WTC11 (cell line): ENCODE results near the gene MCUB. TPM values are rescaled to one million over a fixed set of nuclear protein-coding genes. Genes with fewer than 3 reads are reported as not detected.

ENCODE experiments used
- ATAC-seq: fragments of 200-7000 bp; cut with Tn5 transposase; 2 replicates; pipeline ENCODE4 v1.10.0; 2021; ENCODE audit warnings: mild to moderate bottlenecking, moderate library complexity
- CTCF ChIA-PET: fragments of 300-600 bp; sonication (Branson Sonifier 250); formaldehyde crosslinking; loops from one replicate; lab custom pipeline; 2021; ENCODE audit warnings: antibody characterized with exemption; lab: Charles Lee
- POLR2A ChIA-PET: fragments of 350-600 bp; sonication (Branson Sonifier 250); formaldehyde crosslinking; loops from one replicate; lab custom pipeline; 2021; ENCODE audit warnings: antibody characterized with exemption; lab: Charles Lee
- DNase-seq: peaks from one replicate; pipeline ENCODE4 v3.0.0; 2021; ENCODE audit warnings: low spot score
- H3K27ac Mint-ChIP-seq: 2 replicates; pipeline ENCODE4 v1.8.0; 2021; ENCODE audit warnings: mixed read lengths
- H3K27me3 Mint-ChIP-seq: 2 replicates; pipeline ENCODE4 v1.8.0; 2021; ENCODE audit warnings: low read depth, mild to moderate bottlenecking, moderate library complexity, mixed read lengths
- H3K36me3 Mint-ChIP-seq: 2 replicates; pipeline ENCODE4 v1.8.0; 2021; ENCODE audit warnings: mixed read lengths
- H3K4me1 Mint-ChIP-seq: 2 replicates; pipeline ENCODE4 v1.8.0; 2022; ENCODE audit warnings: mixed read lengths
- H3K4me3 Mint-ChIP-seq: 2 replicates; pipeline ENCODE4 v1.8.0; 2021; ENCODE audit warnings: mild to moderate bottlenecking, moderate library complexity, mixed read lengths
- H3K9me3 Mint-ChIP-seq: 2 replicates; pipeline ENCODE4 v1.8.0; 2021; ENCODE audit warnings: mixed read lengths
- CREB1 ChIP-seq: sonication (generic); formaldehyde crosslinking; IDR thresholded peaks from 2 replicates; pipeline ENCODE4 v1.8.0; 2023; ENCODE audit warnings: mild to moderate bottlenecking, missing genetic modification reagents
- E2F5 ChIP-seq: sonication (generic); formaldehyde crosslinking; IDR thresholded peaks from 2 replicates; pipeline ENCODE4 v1.8.1; 2022; ENCODE audit warnings: mild to moderate bottlenecking, moderate library complexity, missing genetic modification reagents
- ESRRA ChIP-seq: sonication (generic); formaldehyde crosslinking; IDR thresholded peaks from 2 replicates; pipeline ENCODE4 v1.8.1; 2022; ENCODE audit warnings: mild to moderate bottlenecking, missing genetic modification reagents, borderline replicate concordance
- MAX ChIP-seq: sonication (generic); formaldehyde crosslinking; IDR thresholded peaks from 2 replicates; pipeline ENCODE4 v1.8.0; 2022; ENCODE audit warnings: mild to moderate bottlenecking, missing genetic modification reagents
- PREB ChIP-seq: sonication (generic); formaldehyde crosslinking; IDR thresholded peaks from 2 replicates; pipeline ENCODE4 v1.8.1; 2022; ENCODE audit warnings: mild to moderate bottlenecking, missing genetic modification reagents, moderate library complexity, borderline replicate concordance
- STAT6 ChIP-seq: sonication (generic); formaldehyde crosslinking; conservative IDR thresholded peaks from 2 replicates; pipeline ENCODE4 v1.8.1; 2023; ENCODE audit warnings: mild to moderate bottlenecking, low read depth, missing genetic modification reagents, moderate library complexity
- TP53 ChIP-seq: sonication (generic); formaldehyde crosslinking; IDR thresholded peaks from 2 replicates; pipeline ENCODE4 v1.8.1; 2023; ENCODE audit warnings: mild to moderate bottlenecking, missing genetic modification reagents
- ZBTB21 ChIP-seq: sonication (generic); formaldehyde crosslinking; IDR thresholded peaks from 2 replicates; pipeline ENCODE4 v1.8.1; 2023; ENCODE audit warnings: mild to moderate bottlenecking, missing genetic modification reagents, borderline replicate concordance
- total RNA-seq: library from RNA; stranded (reverse); gene quantifications from 3 replicates; pipeline ENCODE4 v1.2.3, GENCODE V29; 2021
- TF ChIP-seq, protein P1 (sequence below): sonication (generic); formaldehyde crosslinking; IDR thresholded peaks from 2 replicates; pipeline ENCODE4 v1.8.0; 2022; ENCODE audit warnings: mild to moderate bottlenecking, missing genetic modification reagents
- TF ChIP-seq, protein P2 (sequence below): fragments of 200-600 bp; IDR thresholded peaks from 2 replicates; pipeline ENCODE4 v1.8.0; 2022; ENCODE audit warnings: antibody characterized with exemption
- TF ChIP-seq, protein P3 (sequence below): sonication (generic); formaldehyde crosslinking; IDR thresholded peaks from 2 replicates; pipeline ENCODE4 v1.8.1; 2023; ENCODE audit warnings: mild to moderate bottlenecking, missing genetic modification reagents, borderline replicate concordance

Gene MCUB
- total RNA-seq, 1 experiment from 2014 or later: 26.8 TPM

- H3K9me3 Mint-ChIP-seq: peaks cover 19% of the 10 kb centered on the region
- no peak overlapping the region for H3K4me3 Mint-ChIP-seq
- H3K36me3 Mint-ChIP-seq: peaks cover 13% of the 10 kb centered on the region
- no peak for DNase-seq
- ChIA-PET CTCF (no interaction called here), POLR2A (no interaction called here)
- no peaks in the 10 kb centered on the region for H3K27me3 Mint-ChIP-seq
- H3K27ac Mint-ChIP-seq: no peak overlapping the region
- ATAC-seq: no peak
- H3K4me1 Mint-ChIP-seq: no peaks in the 10 kb centered on the region
- TF ChIP-seq STAT6: no peak
- TF ChIP-seq TP53 (CRISPR knock-in tag): no peak
- TF ChIP-seq E2F5 (CRISPR knock-in tag): no peak
- no peak for TF ChIP-seq ZBTB21 (CRISPR knock-in tag)
These were observed 89.8 kb downstream of the MCUB start for GRCh38 chr4:109649872-109650271.

GRCh38 chr4:109655396-109655795 lies 95.3 kb downstream of the MCUB start:
- H3K27me3 Mint-ChIP-seq: no peaks in the 10 kb centered on the region
- CTCF ChIA-PET: no interaction called here
- POLR2A ChIA-PET: interaction anchor here (0.7 kb wide), 1 partner anchor 57 kb away, joined by 6 read pairs; no protein-coding TSS in a partner anchor
- peaks cover 5% of the 10 kb centered on the region for H3K4me1 Mint-ChIP-seq
- 0 out of 2 replicates have a peak, but pooled peaks cover 3% of the 10 kb centered on the region for H3K9me3 Mint-ChIP-seq
- H3K4me3 Mint-ChIP-seq: no peak overlapping the region
- no peaks in the 10 kb centered on the region for H3K36me3 Mint-ChIP-seq
- TF ChIP-seq PREB (CRISPR knock-in tag) (no peak), ESRRA (CRISPR knock-in tag) (no peak), MAX (CRISPR knock-in tag) (no peak), CREB1 (CRISPR knock-in tag) (no peak)
- TF ChIP-seq, protein P1, sequence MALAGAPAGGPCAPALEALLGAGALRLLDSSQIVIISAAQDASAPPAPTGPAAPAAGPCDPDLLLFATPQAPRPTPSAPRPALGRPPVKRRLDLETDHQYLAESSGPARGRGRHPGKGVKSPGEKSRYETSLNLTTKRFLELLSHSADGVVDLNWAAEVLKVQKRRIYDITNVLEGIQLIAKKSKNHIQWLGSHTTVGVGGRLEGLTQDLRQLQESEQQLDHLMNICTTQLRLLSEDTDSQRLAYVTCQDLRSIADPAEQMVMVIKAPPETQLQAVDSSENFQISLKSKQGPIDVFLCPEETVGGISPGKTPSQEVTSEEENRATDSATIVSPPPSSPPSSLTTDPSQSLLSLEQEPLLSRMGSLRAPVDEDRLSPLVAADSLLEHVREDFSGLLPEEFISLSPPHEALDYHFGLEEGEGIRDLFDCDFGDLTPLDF (CRISPR knock-in tag): no peak
- TF ChIP-seq, protein P2, sequence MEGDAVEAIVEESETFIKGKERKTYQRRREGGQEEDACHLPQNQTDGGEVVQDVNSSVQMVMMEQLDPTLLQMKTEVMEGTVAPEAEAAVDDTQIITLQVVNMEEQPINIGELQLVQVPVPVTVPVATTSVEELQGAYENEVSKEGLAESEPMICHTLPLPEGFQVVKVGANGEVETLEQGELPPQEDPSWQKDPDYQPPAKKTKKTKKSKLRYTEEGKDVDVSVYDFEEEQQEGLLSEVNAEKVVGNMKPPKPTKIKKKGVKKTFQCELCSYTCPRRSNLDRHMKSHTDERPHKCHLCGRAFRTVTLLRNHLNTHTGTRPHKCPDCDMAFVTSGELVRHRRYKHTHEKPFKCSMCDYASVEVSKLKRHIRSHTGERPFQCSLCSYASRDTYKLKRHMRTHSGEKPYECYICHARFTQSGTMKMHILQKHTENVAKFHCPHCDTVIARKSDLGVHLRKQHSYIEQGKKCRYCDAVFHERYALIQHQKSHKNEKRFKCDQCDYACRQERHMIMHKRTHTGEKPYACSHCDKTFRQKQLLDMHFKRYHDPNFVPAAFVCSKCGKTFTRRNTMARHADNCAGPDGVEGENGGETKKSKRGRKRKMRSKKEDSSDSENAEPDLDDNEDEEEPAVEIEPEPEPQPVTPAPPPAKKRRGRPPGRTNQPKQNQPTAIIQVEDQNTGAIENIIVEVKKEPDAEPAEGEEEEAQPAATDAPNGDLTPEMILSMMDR: no peak
- TF ChIP-seq, protein P3, sequence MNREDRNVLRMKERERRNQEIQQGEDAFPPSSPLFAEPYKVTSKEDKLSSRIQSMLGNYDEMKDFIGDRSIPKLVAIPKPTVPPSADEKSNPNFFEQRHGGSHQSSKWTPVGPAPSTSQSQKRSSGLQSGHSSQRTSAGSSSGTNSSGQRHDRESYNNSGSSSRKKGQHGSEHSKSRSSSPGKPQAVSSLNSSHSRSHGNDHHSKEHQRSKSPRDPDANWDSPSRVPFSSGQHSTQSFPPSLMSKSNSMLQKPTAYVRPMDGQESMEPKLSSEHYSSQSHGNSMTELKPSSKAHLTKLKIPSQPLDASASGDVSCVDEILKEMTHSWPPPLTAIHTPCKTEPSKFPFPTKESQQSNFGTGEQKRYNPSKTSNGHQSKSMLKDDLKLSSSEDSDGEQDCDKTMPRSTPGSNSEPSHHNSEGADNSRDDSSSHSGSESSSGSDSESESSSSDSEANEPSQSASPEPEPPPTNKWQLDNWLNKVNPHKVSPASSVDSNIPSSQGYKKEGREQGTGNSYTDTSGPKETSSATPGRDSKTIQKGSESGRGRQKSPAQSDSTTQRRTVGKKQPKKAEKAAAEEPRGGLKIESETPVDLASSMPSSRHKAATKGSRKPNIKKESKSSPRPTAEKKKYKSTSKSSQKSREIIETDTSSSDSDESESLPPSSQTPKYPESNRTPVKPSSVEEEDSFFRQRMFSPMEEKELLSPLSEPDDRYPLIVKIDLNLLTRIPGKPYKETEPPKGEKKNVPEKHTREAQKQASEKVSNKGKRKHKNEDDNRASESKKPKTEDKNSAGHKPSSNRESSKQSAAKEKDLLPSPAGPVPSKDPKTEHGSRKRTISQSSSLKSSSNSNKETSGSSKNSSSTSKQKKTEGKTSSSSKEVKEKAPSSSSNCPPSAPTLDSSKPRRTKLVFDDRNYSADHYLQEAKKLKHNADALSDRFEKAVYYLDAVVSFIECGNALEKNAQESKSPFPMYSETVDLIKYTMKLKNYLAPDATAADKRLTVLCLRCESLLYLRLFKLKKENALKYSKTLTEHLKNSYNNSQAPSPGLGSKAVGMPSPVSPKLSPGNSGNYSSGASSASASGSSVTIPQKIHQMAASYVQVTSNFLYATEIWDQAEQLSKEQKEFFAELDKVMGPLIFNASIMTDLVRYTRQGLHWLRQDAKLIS: no peak
- ATAC-seq: no peak
- no peak for DNase-seq
- no peak overlapping the region for H3K27ac Mint-ChIP-seq
